HG02943 (cell line): Measurements from ENCODE around the gene ATPAF2.
"Not testable (repeated sequence)": the region's sequence is repeated elsewhere in the genome, so short reads cannot be mapped to it uniquely, and the experiment has no call there.

Experiments used
- ATAC-seq: cut with Tn5 transposase; IDR thresholded peaks from one replicate; pipeline ENCODE4 v1.9.1; 2021; ENCODE audit warnings: mild to moderate bottlenecking, low read depth, moderate library complexity; ENCODE audit not compliant: unreplicated experiment

Gene ATPAF2

GRCh38 chr17:18014006-18014405 is 25.0 kb downstream of the ATPAF2 start:
- ATAC-seq: no peak

- ATAC-seq: no peak
Measured at GRCh38 chr17:18011286-18011685, 27.7 kb downstream of the ATPAF2 start.

- ATAC-seq: no peak
Measured at GRCh38 chr17:18009609-18010420, 29.2 kb downstream of the ATPAF2 start.

GRCh38 chr17:18008496-18009268 is 30.3 kb downstream of the ATPAF2 start:
- ATAC-seq: no peak

- ATAC-seq: no peak
Measured at GRCh38 chr17:18006495-18007239, 32.3 kb downstream of the ATPAF2 start.

GRCh38 chr17:18005496-18005895 is 33.5 kb downstream of the ATPAF2 start:
- no peak for ATAC-seq

GRCh38 chr17:18004884-18005305 is 34.1 kb downstream of the ATPAF2 start:
- no peak for ATAC-seq

- no peak for ATAC-seq
Measured at GRCh38 chr17:18004345-18004744, 34.6 kb downstream of the ATPAF2 start.

- ATAC-seq: no peak
Measured at GRCh38 chr17:18002171-18002570, 36.8 kb downstream of the ATPAF2 start.

GRCh38 chr17:18000030-18000408 is 38.9 kb downstream of the ATPAF2 start:
- no peak for ATAC-seq

GRCh38 chr17:17999364-18000029 is 39.5 kb downstream of the ATPAF2 start:
- no peak for ATAC-seq

GRCh38 chr17:17998934-17999333 is 40.0 kb downstream of the ATPAF2 start:
- ATAC-seq: no peak

- ATAC-seq: not testable (repeated sequence)
Measured at GRCh38 chr17:17995887-17996286, 43.1 kb downstream of the ATPAF2 start.

GRCh38 chr17:17994271-17995069 is 44.5 kb downstream of the ATPAF2 start:
- no peak for ATAC-seq

- no peak for ATAC-seq
Measured at GRCh38 chr17:17993852-17994251, 45.1 kb downstream of the ATPAF2 start.

- no peak for ATAC-seq
Measured at GRCh38 chr17:17993366-17993765, 45.6 kb downstream of the ATPAF2 start.

GRCh38 chr17:17990282-17990681 is 48.7 kb downstream of the ATPAF2 start:
- ATAC-seq: no peak

GRCh38 chr17:17989618-17990017 is 49.4 kb downstream of the ATPAF2 start:
- no peak for ATAC-seq

- ATAC-seq: no peak
Measured at GRCh38 chr17:17989081-17989480, 49.9 kb downstream of the ATPAF2 start.
